HepG2 (cell line): ENCODE results near the gene PELI1. TPM values are rescaled to one million over a fixed set of nuclear protein-coding genes. Genes with fewer than 3 reads are reported as not detected.

Experiments used
- ATAC-seq: fragments of 200-7000 bp; cut with Tn5 transposase; 3 replicates; pipeline ENCODE4 v1.9.1; 2020; ENCODE audit warnings: mild to moderate bottlenecking, moderate library complexity
- BruUV-seq: library from RNA; stranded (reverse); fragments of 400-500 nt; replicated peaks from 2 replicates; lab custom pipeline; 2021; lab: Mats Ljungman, UMichigan
- CTCF ChIA-PET: fragments of 300-600 bp; formaldehyde crosslinking; extraction: SDS; loops from one replicate; lab custom pipeline; 2021; ENCODE audit warnings: low total read pairs, inconsistent platforms, low intra/inter-chr PET ratio; lab: Yijun Ruan, JAX
- POLR2A ChIA-PET: fragments of 350-600 bp; sonication (Branson Sonifier 250); formaldehyde crosslinking; loops from one replicate; lab custom pipeline; 2020; ENCODE audit warnings: antibody characterized with exemption, inconsistent platforms; lab: Yijun Ruan, JAX
- DNase-seq: peaks from one replicate; pipeline ENCODE4 v3.0.0-alpha.2; 2015; ENCODE audit warnings: low spot score
- FAIRE-seq: peaks from 3 replicates; lab custom pipeline; 2011; peaks lifted over from hg19 to GRCh38; lab: Jason Lieb, UNC
- H2AFZ ChIP-seq: one replicate; pipeline ENCODE4 v1.6.1; 2011; ENCODE audit warnings: low read length, inconsistent platforms
- H3K27ac ChIP-seq: fragments of 300-600 bp; 3 replicates; pipeline ENCODE4 v1.8.0; 2011; ENCODE audit warnings: mixed run types, mild to moderate bottlenecking, mixed read lengths, low read length, inconsistent platforms; ENCODE audit not compliant: insufficient read depth; ENCODE audit errors: extremely low read length
- H3K27me3 ChIP-seq, 2 experiments: fragments of 200-600 bp in 1 of 2; 2 replicates in 1 of 2; 3 replicates in 1 of 2; pipeline versions ENCODE4 v1.6.0 to v1.8.0; 2011; ENCODE audit warnings: low read length in 2 of 2, mild to moderate bottlenecking in 2 of 2, moderate library complexity in 2 of 2, inconsistent platforms in 1 of 2; ENCODE audit not compliant: insufficient read depth in 2 of 2, control insufficient read depth in 1 of 2
- H3K36me3 ChIP-seq, 2 experiments: fragments of 200-600 bp in 1 of 2; replicated peaks in 1 of 2; 2 replicates in 1 of 2; 3 replicates in 1 of 2; pipeline versions ENCODE4 v1.5.1 to v1.8.0; 2011; ENCODE audit warnings: low read length in 2 of 2, inconsistent platforms in 1 of 2; ENCODE audit not compliant: insufficient read depth in 2 of 2, control insufficient read depth in 1 of 2
- H3K4me1 ChIP-seq: 2 replicates; pipeline ENCODE4 v1.5.1; 2012; ENCODE audit warnings: low read length, inconsistent platforms; ENCODE audit not compliant: insufficient read depth
- H3K4me2 ChIP-seq: 2 replicates; pipeline ENCODE4 v1.6.0; 2011; ENCODE audit warnings: low read depth, low read length, inconsistent platforms
- H3K4me3 ChIP-seq, 3 experiments: fragments of 200-600 bp in 1 of 3; sonication (generic), shearing (Covaris generic) in 1 of 3; replicated peaks in 1 of 3; 2 replicates each; pipeline ENCODE4 v1.5.1; 2011 to 2016; ENCODE audit warnings: low read length in 3 of 3, inconsistent platforms in 2 of 3, low read depth in 2 of 3, mild to moderate bottlenecking in 2 of 3, control low read depth in 1 of 3, mixed read lengths in 1 of 3; ENCODE audit not compliant: insufficient read depth in 1 of 3
- H3K79me2 ChIP-seq: one replicate; pipeline ENCODE4 v1.6.1; 2011; ENCODE audit warnings: low read length, inconsistent platforms; ENCODE audit not compliant: insufficient read depth
- H3K9ac ChIP-seq: 2 replicates; pipeline ENCODE4 v1.6.0; 2011; ENCODE audit warnings: mild to moderate bottlenecking, low read depth, low read length, inconsistent platforms; ENCODE audit not compliant: insufficient read depth
- H3K9me3 ChIP-seq: 2 replicates; pipeline ENCODE4 v1.5.1; 2012; ENCODE audit warnings: mild to moderate bottlenecking, low read length
- H4K20me1 ChIP-seq: 2 replicates; pipeline ENCODE4 v1.6.0; 2011; ENCODE audit warnings: inconsistent platforms, mild to moderate bottlenecking, low read length, moderate library complexity; ENCODE audit not compliant: insufficient read depth
- GLI4 ChIP-seq: sonication (generic); formaldehyde crosslinking; IDR thresholded peaks from 2 replicates; pipeline ENCODE4 v1.5.1; 2020; ENCODE audit warnings: missing genetic modification reagents, mild to moderate bottlenecking, moderate library complexity, borderline replicate concordance
- KDM6A ChIP-seq: IDR thresholded peaks from 2 replicates; pipeline ENCODE4 v1.6.1; 2016; ENCODE audit warnings: low read depth
- RXRB ChIP-seq: IDR thresholded peaks from 2 replicates; pipeline ENCODE4 v1.6.1; 2016; ENCODE audit warnings: borderline replicate concordance, missing genetic modification reagents, missing compliant biosample characterization
- TAF15 ChIP-seq: fragments of 200-400 bp; formaldehyde crosslinking; IDR thresholded peaks from one replicate; pipeline ENCODE4 v1.6.1; 2018; ENCODE audit warnings: mild to moderate bottlenecking, low read depth, low read length; ENCODE audit not compliant: poor library complexity, severe bottlenecking
- ZNF280B ChIP-seq: sonication (generic); formaldehyde crosslinking; IDR thresholded peaks from 2 replicates; pipeline ENCODE4 v1.5.0; 2020; ENCODE audit warnings: missing genetic modification reagents, mild to moderate bottlenecking, borderline replicate concordance
- ZNF510 ChIP-seq: sonication (generic); formaldehyde crosslinking; IDR thresholded peaks from 2 replicates; pipeline ENCODE4 v1.4.0; 2020; ENCODE audit warnings: low read depth, mild to moderate bottlenecking, missing genetic modification reagents
- WGBS: methylation state at CpG from one replicate; pipeline ENCODE4 v1.1.6; 2017; ENCODE audit warnings: low lambda C conversion rate; 5-methylcytosine and 5-hydroxymethylcytosine counted together
- in situ Hi-C: cut with HindIII; loops from 2 replicates; pipeline ENCODE4 v1.10.0; 2017; ENCODE audit warnings: low pct_unique_long_range_greater_than_20kb; ENCODE audit not compliant: extremely low pct_ligation_motif_present
- intact Hi-C: fragments of 100-400 bp; cut with micrococcal nuclease; formaldehyde crosslinking; loops from one replicate; pipeline ENCODE4 v1.10.0; 2022; ENCODE audit not compliant: unreplicated experiment
- polyA plus RNA-seq, 8 experiments: library from polyadenylated mRNA; depleted of rRNA in 3 of 8; stranded (reverse) in 7 of 8; unstranded in 1 of 8; fragments of >200 nt; fragmentation: Illumina TruSeq in 4 of 8; extraction: Trizol in 4 of 8; gene quantifications; 2 replicates each; pipeline versions ENCODE4 v1.2.1 to v1.2.3, GENCODE V29; 2011 to 2016; ENCODE audit warnings: low read depth in 4 of 8, missing spikeins in 1 of 8, mixed read lengths in 1 of 8; ENCODE audit not compliant: insufficient read depth in 1 of 8
- total RNA-seq, 5 experiments: library from RNA; depleted of rRNA; stranded (reverse); fragments of >200 nt; fragmentation: Illumina TruSeq; extraction: Trizol; gene quantifications; 2 replicates each; pipeline ENCODE4 v1.2.3, GENCODE V29; 2016; ENCODE audit warnings: low read depth in 1 of 5

Gene PELI1
- total and polyA plus RNA-seq, 2 of the 13 experiments (the other 11 are each of a cell fraction or from before 2014, with no cell fraction given): 12.5 to 16.2 TPM

DNA sequence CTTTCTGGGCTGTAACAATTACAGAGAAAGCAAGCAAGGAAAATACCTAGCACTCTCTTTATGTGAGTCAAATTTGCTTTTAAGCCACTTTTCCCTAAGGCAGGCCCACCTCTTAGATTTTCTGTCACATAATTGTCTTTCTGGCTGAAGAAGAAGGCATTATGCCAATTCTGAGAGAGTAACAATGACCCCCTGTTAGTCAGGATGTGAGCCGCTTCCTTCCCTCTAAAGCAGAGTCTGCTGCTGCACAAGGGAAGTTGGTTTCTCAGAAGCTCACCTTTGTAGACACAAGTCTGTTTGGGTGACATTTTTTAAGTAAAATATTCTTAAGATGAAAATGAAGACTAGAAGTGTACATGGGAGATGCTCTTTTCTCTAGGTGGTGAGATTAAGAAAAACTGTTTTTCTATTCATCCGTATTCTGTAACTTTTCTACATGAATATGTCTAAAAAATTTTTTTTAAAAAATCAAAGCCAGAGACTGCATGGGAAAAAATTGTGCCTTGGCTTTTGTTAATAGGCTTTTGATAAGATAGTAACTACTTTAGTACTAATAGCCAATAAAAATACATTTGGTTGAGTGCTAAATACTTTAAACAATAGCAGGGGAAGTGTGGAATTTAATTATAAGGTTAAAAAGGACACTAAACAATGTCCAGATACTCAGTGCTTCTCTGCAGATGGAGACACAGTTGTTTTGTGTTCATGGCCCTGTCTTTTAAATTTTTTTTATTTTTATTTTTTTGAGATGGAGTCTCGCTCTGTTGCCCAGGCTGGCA is 91.6 kb downstream of the PELI1 start:
- Histone ChIP-seq H4K20me1 (no peaks in the 10 kb centered on the region), H3K4me3 (no peak overlapping the region), H2AFZ (no peak overlapping the region), H3K4me2 (no peak overlapping the region), H3K9ac (no peak overlapping the region), H3K9me3 (no peaks in the 10 kb centered on the region), H3K27me3 (0 out of 5 replicates have a peak, but pooled peaks cover 0 to 2% of the 10 kb centered on the region in 2 experiments), H3K79me2 (no peaks in the 10 kb centered on the region), H3K27ac (no peak overlapping the region), H3K36me3 (no peaks in the 10 kb centered on the region), H3K4me1 (peaks cover 10% of the 10 kb centered on the region)
- BruUV-seq: no TSS peak
- POLR2A ChIA-PET: no interaction called here
- DNase-seq (no peak), ATAC-seq (no peak), FAIRE-seq (no peak)
- 86% methylated on average over 3 of the region's 3 CpGs for WGBS
- intact Hi-C loops (no loop called here), in situ Hi-C loops (loop anchor here (10.0 kb wide), 1 partner anchor 432 kb away; no protein-coding TSS in a partner anchor)
- TF ChIP-seq ZNF280B: no peak
- no peak for TF ChIP-seq KDM6A (CRISPR knock-in tag)
- no peak for TF ChIP-seq RXRB (CRISPR knock-in tag)
- no peak for TF ChIP-seq TAF15
- no peak for TF ChIP-seq GLI4 (CRISPR knock-in tag)
- no peak for TF ChIP-seq ZNF510 (CRISPR knock-in tag)
- CTCF ChIA-PET: no interaction called here
